GM12878 (cell line): Measurements from ENCODE around the gene NR3C1. TPM values are rescaled to one million over a fixed set of nuclear protein-coding genes. Genes with fewer than 3 reads are reported as not detected.

Experiments
- ATF7 ChIP-seq: fragments of 450-650 bp; IDR thresholded peaks from 2 replicates; pipeline ENCODE4 v1.6.1; 2016; ENCODE audit warnings: low read depth, mild to moderate bottlenecking
- CBFB ChIP-seq: IDR thresholded peaks from 2 replicates; pipeline ENCODE4 v1.6.1; 2016; ENCODE audit warnings: antibody characterized with exemption, low read depth
- EP300 ChIP-seq, 2 experiments: fragments of 150-350 bp in 1 of 2; IDR thresholded peaks; 2 replicates each; pipeline ENCODE4 v1.6.1; 2011 to 2012; ENCODE audit warnings: low read depth in 2 of 2, low read length in 2 of 2, borderline replicate concordance in 1 of 2, improper control_type of control experiment in 1 of 2, inconsistent platforms in 1 of 2; ENCODE audit not compliant: control insufficient read depth in 1 of 2
- GATAD2B ChIP-seq: fragments of 450-650 bp; conservative IDR thresholded peaks from 2 replicates; pipeline ENCODE4 v1.6.1; 2017; ENCODE audit warnings: low read depth, mild to moderate bottlenecking, moderate library complexity
- JUND ChIP-seq: IDR thresholded peaks from 2 replicates; pipeline ENCODE4 v1.6.1; 2012; ENCODE audit warnings: low read depth, mild to moderate bottlenecking, low read length, improper control_type of control experiment, moderate library complexity
- MTA2 ChIP-seq: fragments of 450-650 bp; IDR thresholded peaks from 2 replicates; pipeline ENCODE4 v1.6.1; 2016; ENCODE audit warnings: low read depth, mild to moderate bottlenecking, moderate library complexity
- MXI1 ChIP-seq: fragments of 150-350 bp; IDR thresholded peaks from 2 replicates; pipeline ENCODE4 v1.6.1; 2011; ENCODE audit warnings: low read depth, mild to moderate bottlenecking, inconsistent platforms, low read length, improper control_type of control experiment
- NBN ChIP-seq: fragments of 450-650 bp; IDR thresholded peaks from 2 replicates; pipeline ENCODE4 v1.6.1; 2016
- NFYB ChIP-seq: IDR thresholded peaks from 2 replicates; pipeline ENCODE4 v1.6.1; 2011; ENCODE audit warnings: low read depth, mild to moderate bottlenecking, low read length, improper control_type of control experiment, moderate library complexity; ENCODE audit not compliant: insufficient read depth
- NRF1 ChIP-seq: conservative IDR thresholded peaks from 2 replicates; pipeline ENCODE4 v1.6.1; 2011; ENCODE audit warnings: mild to moderate bottlenecking, low read depth, low read length, improper control_type of control experiment
- PBX3 ChIP-seq: IDR thresholded peaks from 2 replicates; pipeline ENCODE4 v1.6.1; 2011; ENCODE audit warnings: mild to moderate bottlenecking, low read depth, low read length, moderate library complexity; ENCODE audit not compliant: insufficient replicate concordance
- REST ChIP-seq: IDR thresholded peaks from 2 replicates; pipeline ENCODE4 v1.6.1; 2012; ENCODE audit warnings: mild to moderate bottlenecking, low read depth, low read length
- SPI1 ChIP-seq: IDR thresholded peaks from 2 replicates; pipeline ENCODE4 v1.6.1; 2011; ENCODE audit warnings: low read depth, mild to moderate bottlenecking, low read length, moderate library complexity, borderline replicate concordance; ENCODE audit not compliant: insufficient read depth
- SRF ChIP-seq, 2 experiments: IDR thresholded peaks; 2 replicates each; pipeline ENCODE4 v1.6.1; 2011; ENCODE audit warnings: low read depth in 2 of 2, low read length in 2 of 2, mild to moderate bottlenecking in 1 of 2, moderate library complexity in 1 of 2
- STAT3 ChIP-seq: IDR thresholded peaks from 2 replicates; pipeline ENCODE4 v1.6.1; 2011; ENCODE audit warnings: low read depth, low read length, improper control_type of control experiment
- SUPT20H ChIP-seq: IDR thresholded peaks from 2 replicates; pipeline ENCODE4 v1.6.1; 2011; ENCODE audit warnings: low read depth, mild to moderate bottlenecking, low read length, moderate library complexity, borderline replicate concordance; ENCODE audit not compliant: control insufficient read depth
- TCF12 ChIP-seq: IDR thresholded peaks from 2 replicates; pipeline ENCODE4 v1.6.1; 2011; ENCODE audit warnings: low read depth, mild to moderate bottlenecking, low read length
- YBX1 ChIP-seq: fragments of 450-650 bp; IDR thresholded peaks from 2 replicates; pipeline ENCODE4 v1.6.1; 2016; ENCODE audit warnings: antibody characterized with exemption
- YY1 ChIP-seq: IDR thresholded peaks from 2 replicates; pipeline ENCODE4 v1.6.1; 2011; ENCODE audit warnings: low read depth, mild to moderate bottlenecking, low read length
- ZSCAN29 ChIP-seq: fragments of 450-650 bp; IDR thresholded peaks from 2 replicates; pipeline ENCODE4 v1.6.1; 2017; ENCODE audit warnings: mild to moderate bottlenecking, moderate library complexity
- polyA plus RNA-seq, 11 experiments: library from polyadenylated mRNA; depleted of rRNA in 4 of 11; unstranded in 6 of 11; stranded (reverse) in 5 of 11; fragments of >200 nt; fragmentation: Nextera tagmentation in 4 of 11; fragmentation: Illumina TruSeq in 1 of 11; extraction: Ambion mirVana in 4 of 11; extraction: Trizol in 1 of 11; gene quantifications; 1 replicate in 1 of 11; 2 replicates in 10 of 11; pipeline versions ENCODE4 v1.2.1 to v1.2.3, GENCODE V29; 2011 to 2016; ENCODE audit warnings: inconsistent platforms in 2 of 11, missing spikeins in 2 of 11, low read depth in 1 of 11
- total RNA-seq, 4 experiments: library from RNA; depleted of rRNA in 3 of 4; stranded (reverse); fragments of >200 nt in 3 of 4; fragmentation: Illumina TruSeq in 1 of 4; extraction: Trizol in 1 of 4; gene quantifications; 2 replicates each; pipeline versions ENCODE4 v1.2.1 to v1.2.3, GENCODE V29; 2013 to 2021
- TF ChIP-seq, protein P1 (sequence below): IDR thresholded peaks from 2 replicates; pipeline ENCODE4 v1.6.1; 2012; ENCODE audit warnings: low read length, inconsistent platforms
- TF ChIP-seq, protein P2 (sequence below): fragments of 450-650 bp; formaldehyde crosslinking; IDR thresholded peaks from 2 replicates; pipeline ENCODE4 v1.5.0; 2022; ENCODE audit warnings: mild to moderate bottlenecking, missing genetic modification characterization

The NR3C1 gene
- total and polyA plus RNA-seq, 10 of the 15 experiments (the other 5 are each of a cell fraction or from before 2014, with no cell fraction given), result 49.7 to 141 (median 109) TPM

DNA sequence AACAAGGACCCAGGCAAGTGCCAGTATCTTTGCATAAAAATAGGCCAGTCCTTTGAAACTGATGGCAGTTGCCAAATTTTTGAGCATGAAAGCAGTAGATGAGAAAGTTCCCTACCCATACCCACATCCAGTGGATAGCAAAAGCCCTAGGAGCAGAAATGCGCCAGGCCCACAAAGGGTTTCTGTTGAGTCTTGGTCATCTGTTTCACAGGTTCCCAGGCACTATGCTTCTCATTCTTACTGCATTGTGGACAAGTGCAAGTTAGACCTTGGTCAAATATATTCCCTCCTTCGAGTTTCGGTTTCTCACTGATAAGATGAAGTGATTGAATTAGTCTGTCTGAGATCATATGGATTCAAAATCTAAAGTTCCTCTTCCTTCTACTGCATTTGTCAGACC, 152.3 kb downstream of the NR3C1 start (continued):
- TF ChIP-seq REST (no peak; the same call in 1 of the 2 replicates), NRF1 (no peak), SUPT20H (no peak), SPI1 (no peak), PBX3 (no peak), CBFB (no peak), ATF7 (0 out of 2 replicates have a peak, but pooled peaks have one; percentile 21), GATAD2B (0 out of 2 replicates have a peak, but pooled peaks have one; percentile 58), NBN (no peak), EP300 (IDR thresholded peaks at IDR 0.05; ENCODE audit: borderline replicate concordance in 1 of 2, control insufficient read depth in 1 of 2, low read depth in 2 of 2, low read length in 2 of 2) (0 out of 4 replicates have a peak, but pooled peaks have one; percentile 7 to 21), YY1 (0 out of 2 replicates have a peak, but pooled peaks have one; percentile 5), MXI1 (no peak), SRF (IDR thresholded peaks at IDR 0.05; ENCODE audit: low read depth in 2 of 2, low read length in 2 of 2) (no peak), MTA2 (peak; percentile 26; the same call in 1 of the 2 replicates), ZSCAN29 (no peak), STAT3 (no peak), NFYB (no peak), JUND (no peak), YBX1 (no peak), TCF12 (peak; percentile 55)
- TF ChIP-seq, protein P1, sequence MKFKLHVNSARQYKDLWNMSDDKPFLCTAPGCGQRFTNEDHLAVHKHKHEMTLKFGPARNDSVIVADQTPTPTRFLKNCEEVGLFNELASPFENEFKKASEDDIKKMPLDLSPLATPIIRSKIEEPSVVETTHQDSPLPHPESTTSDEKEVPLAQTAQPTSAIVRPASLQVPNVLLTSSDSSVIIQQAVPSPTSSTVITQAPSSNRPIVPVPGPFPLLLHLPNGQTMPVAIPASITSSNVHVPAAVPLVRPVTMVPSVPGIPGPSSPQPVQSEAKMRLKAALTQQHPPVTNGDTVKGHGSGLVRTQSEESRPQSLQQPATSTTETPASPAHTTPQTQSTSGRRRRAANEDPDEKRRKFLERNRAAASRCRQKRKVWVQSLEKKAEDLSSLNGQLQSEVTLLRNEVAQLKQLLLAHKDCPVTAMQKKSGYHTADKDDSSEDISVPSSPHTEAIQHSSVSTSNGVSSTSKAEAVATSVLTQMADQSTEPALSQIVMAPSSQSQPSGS, result peak; percentile 86
- TF ChIP-seq, protein P2, sequence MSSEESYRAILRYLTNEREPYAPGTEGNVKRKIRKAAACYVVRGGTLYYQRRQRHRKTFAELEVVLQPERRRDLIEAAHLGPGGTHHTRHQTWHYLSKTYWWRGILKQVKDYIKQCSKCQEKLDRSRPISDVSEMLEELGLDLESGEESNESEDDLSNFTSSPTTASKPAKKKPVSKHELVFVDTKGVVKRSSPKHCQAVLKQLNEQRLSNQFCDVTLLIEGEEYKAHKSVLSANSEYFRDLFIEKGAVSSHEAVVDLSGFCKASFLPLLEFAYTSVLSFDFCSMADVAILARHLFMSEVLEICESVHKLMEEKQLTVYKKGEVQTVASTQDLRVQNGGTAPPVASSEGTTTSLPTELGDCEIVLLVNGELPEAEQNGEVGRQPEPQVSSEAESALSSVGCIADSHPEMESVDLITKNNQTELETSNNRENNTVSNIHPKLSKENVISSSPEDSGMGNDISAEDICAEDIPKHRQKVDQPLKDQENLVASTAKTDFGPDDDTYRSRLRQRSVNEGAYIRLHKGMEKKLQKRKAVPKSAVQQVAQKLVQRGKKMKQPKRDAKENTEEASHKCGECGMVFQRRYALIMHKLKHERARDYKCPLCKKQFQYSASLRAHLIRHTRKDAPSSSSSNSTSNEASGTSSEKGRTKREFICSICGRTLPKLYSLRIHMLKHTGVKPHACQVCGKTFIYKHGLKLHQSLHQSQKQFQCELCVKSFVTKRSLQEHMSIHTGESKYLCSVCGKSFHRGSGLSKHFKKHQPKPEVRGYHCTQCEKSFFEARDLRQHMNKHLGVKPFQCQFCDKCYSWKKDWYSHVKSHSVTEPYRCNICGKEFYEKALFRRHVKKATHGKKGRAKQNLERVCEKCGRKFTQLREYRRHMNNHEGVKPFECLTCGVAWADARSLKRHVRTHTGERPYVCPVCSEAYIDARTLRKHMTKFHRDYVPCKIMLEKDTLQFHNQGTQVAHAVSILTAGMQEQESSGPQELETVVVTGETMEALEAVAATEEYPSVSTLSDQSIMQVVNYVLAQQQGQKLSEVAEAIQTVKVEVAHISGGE, result no peak
